ENCODE measurements around the gene MTG2. TPM values are rescaled to one million over a fixed set of nuclear protein-coding genes. Genes with fewer than 3 reads are reported as not detected.

The MTG2 gene
- total and polyA plus RNA-seq, 4 donors, result 13.0 to 28.0 (median 24.4) TPM

DNA sequence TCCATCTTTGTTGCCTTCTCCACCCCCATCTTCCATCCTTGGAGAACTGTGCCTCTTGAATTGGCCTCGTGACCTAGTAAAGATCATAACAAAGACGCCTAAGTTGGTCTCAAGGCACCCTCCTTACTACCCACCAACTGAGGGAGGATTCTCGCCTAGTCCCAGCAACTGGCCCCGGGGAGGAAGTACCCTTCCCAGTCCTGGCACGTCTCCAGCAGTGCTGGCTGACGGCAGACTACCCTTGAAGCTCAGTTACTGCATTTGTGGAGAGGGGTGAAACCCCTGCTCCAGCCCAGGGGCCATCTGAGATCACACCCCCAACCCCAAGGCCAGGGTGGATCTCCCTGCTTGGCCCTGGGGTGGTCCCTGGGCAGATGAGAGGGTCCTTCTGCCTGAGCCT, 53.4 kb downstream of the MTG2 start:
- DNase-seq (ENCODE audit: low spot score), result no peak
- no peaks in the 10 kb centered on the region for H3K9me3 ChIP-seq (ENCODE audit: control insufficient read depth in 4 of 4, low read length in 3 of 4)
- no peak overlapping the region for H3K27ac ChIP-seq (ENCODE audit: low read depth in 1 of 2, low read length in 2 of 2)
- no peak overlapping the region for H3K9ac ChIP-seq (ENCODE audit: low read depth in 1 of 2, low read length in 2 of 2)
- 79% methylated on average over 6 of the region's 6 CpGs for WGBS
- peaks cover 9 to 18% (median 10%) of the 10 kb centered on the region in 4 donors for H3K4me1 ChIP-seq (ENCODE audit: control insufficient read depth in 4 of 4, insufficient read depth in 4 of 4, low read length in 3 of 4)
- no peaks in the 10 kb centered on the region for H3K27me3 ChIP-seq (ENCODE audit: control insufficient read depth in 4 of 4, insufficient read depth in 4 of 4, low read length in 3 of 4)
- H3K4me3 ChIP-seq (ENCODE audit: low read depth in 1 of 3, low read length in 3 of 3), result no peak overlapping the region
- no peak for TF ChIP-seq RAD21 (IDR thresholded peaks at IDR 0.05)
- no peak for TF ChIP-seq JUND (IDR thresholded peaks at IDR 0.05)
- no peak for TF ChIP-seq YY1 (IDR thresholded peaks at IDR 0.05)
- no peaks in the 10 kb centered on the region for H3K36me3 ChIP-seq (ENCODE audit: control insufficient read depth in 4 of 4, insufficient read depth in 3 of 4, low read depth in 1 of 4, low read length in 3 of 4)

GRCh38 chr20:62236766-62237513, 54.1 kb downstream of the MTG2 start:
- H3K4me3 ChIP-seq (ENCODE audit: low read depth in 1 of 3, low read length in 3 of 3), result no peak overlapping the region
- H3K27me3 ChIP-seq (ENCODE audit: control insufficient read depth in 4 of 4, insufficient read depth in 4 of 4, low read length in 3 of 4), result no peaks in the 10 kb centered on the region
- no peaks in the 10 kb centered on the region for H3K36me3 ChIP-seq (ENCODE audit: control insufficient read depth in 4 of 4, insufficient read depth in 3 of 4, low read depth in 1 of 4, low read length in 3 of 4)
- peaks cover 10 to 23% (median 11%) of the 10 kb centered on the region in 4 donors for H3K4me1 ChIP-seq (ENCODE audit: control insufficient read depth in 4 of 4, insufficient read depth in 4 of 4, low read length in 3 of 4)
- WGBS, result 78% methylated on average over 28 of the region's 28 CpGs
- no peak for TF ChIP-seq TAF1 (conservative IDR thresholded peaks at IDR 0.05)
- TF ChIP-seq, protein P1, sequence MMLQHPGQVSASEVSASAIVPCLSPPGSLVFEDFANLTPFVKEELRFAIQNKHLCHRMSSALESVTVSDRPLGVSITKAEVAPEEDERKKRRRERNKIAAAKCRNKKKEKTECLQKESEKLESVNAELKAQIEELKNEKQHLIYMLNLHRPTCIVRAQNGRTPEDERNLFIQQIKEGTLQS (IDR thresholded peaks at IDR 0.05), result no peak
- TF ChIP-seq EGR1 (IDR thresholded peaks at IDR 0.05; ENCODE audit: low read depth in 2 of 2), result no peak
- no peak for TF ChIP-seq GABPA (IDR thresholded peaks at IDR 0.05 in 1 of 2, conservative IDR thresholded peaks at IDR 0.05 in 1 of 2)
- no peak for TF ChIP-seq FOXA1 (IDR thresholded peaks at IDR 0.05)
- no peak for TF ChIP-seq REST (IDR thresholded peaks at IDR 0.05)
- TF ChIP-seq, protein P2, sequence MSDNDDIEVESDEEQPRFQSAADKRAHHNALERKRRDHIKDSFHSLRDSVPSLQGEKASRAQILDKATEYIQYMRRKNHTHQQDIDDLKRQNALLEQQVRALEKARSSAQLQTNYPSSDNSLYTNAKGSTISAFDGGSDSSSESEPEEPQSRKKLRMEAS (IDR thresholded peaks at IDR 0.05), result no peak
- TF ChIP-seq YY1 (IDR thresholded peaks at IDR 0.05), result no peak
- no peak for TF ChIP-seq CTCF (IDR thresholded peaks at IDR 0.05; ENCODE audit: low read depth, low read length, missing input control)
- TF ChIP-seq RAD21 (IDR thresholded peaks at IDR 0.05), result no peak
- no peak for TF ChIP-seq HNF4A (conservative IDR thresholded peaks at IDR 0.05)
- no peak for TF ChIP-seq FOXA2 (IDR thresholded peaks at IDR 0.05)
- no peak overlapping the region for H3K9ac ChIP-seq (ENCODE audit: low read depth in 1 of 2, low read length in 2 of 2)
- DNase-seq (ENCODE audit: low spot score), result no peak
- no peak overlapping the region for H3K27ac ChIP-seq (ENCODE audit: low read depth in 1 of 2, low read length in 2 of 2)
- H3K9me3 ChIP-seq (ENCODE audit: control insufficient read depth in 4 of 4, low read length in 3 of 4), result no peaks in the 10 kb centered on the region

All from liver (tissue), 9 donors.